Glutamatergic neuron (in vitro differentiated cells): Measurements from ENCODE around the gene EXOC3L1. TPM values are rescaled to one million over a fixed set of nuclear protein-coding genes. Genes with fewer than 3 reads are reported as not detected.

ENCODE experiments used
- DNase-seq: peaks from one replicate; pipeline ENCODE4 v3.0.0; 2022
- H3K27ac Mint-ChIP-seq: one replicate; pipeline ENCODE4 v1.8.0; 2020; ENCODE audit warnings: mild to moderate bottlenecking, mixed read lengths, inconsistent platforms; ENCODE audit not compliant: unreplicated experiment
- H3K27me3 Mint-ChIP-seq: one replicate; pipeline ENCODE4 v1.8.0; 2020; ENCODE audit warnings: mild to moderate bottlenecking, moderate library complexity, mixed read lengths, inconsistent platforms; ENCODE audit not compliant: unreplicated experiment
- H3K36me3 Mint-ChIP-seq: one replicate; pipeline ENCODE4 v1.8.0; 2020; ENCODE audit warnings: mild to moderate bottlenecking, mixed read lengths, inconsistent platforms; ENCODE audit not compliant: unreplicated experiment
- H3K4me1 Mint-ChIP-seq: one replicate; pipeline ENCODE4 v1.8.0; 2020; ENCODE audit warnings: mild to moderate bottlenecking, low read depth, mixed read lengths, inconsistent platforms; ENCODE audit not compliant: unreplicated experiment
- H3K4me3 Mint-ChIP-seq: one replicate; pipeline ENCODE4 v1.8.0; 2020; ENCODE audit warnings: mild to moderate bottlenecking, mixed read lengths, inconsistent platforms; ENCODE audit not compliant: unreplicated experiment
- H3K9me3 Mint-ChIP-seq: one replicate; pipeline ENCODE4 v1.8.0; 2020; ENCODE audit warnings: mild to moderate bottlenecking, moderate library complexity, mixed read lengths, inconsistent platforms; ENCODE audit not compliant: unreplicated experiment
- total RNA-seq: library from RNA; stranded (reverse); fragmentation: NEBNext Ultra II Directional; extraction: Animal tissue kit (Norgen Biotek cat#: 25700); gene quantifications from one replicate; pipeline ENCODE4 v1.2.1, GENCODE V29; 2021; ENCODE audit not compliant: unreplicated experiment
- TF ChIP-seq, protein P1 (sequence below): fragments of 200-600 bp; sonication (generic); IDR thresholded peaks from one replicate; pipeline ENCODE4 v1.5.0; 2021; ENCODE audit not compliant: partially characterized antibody, unreplicated experiment

The EXOC3L1 gene
- total RNA-seq, 1 donor from 2014 or later = 3.6 TPM

DNA sequence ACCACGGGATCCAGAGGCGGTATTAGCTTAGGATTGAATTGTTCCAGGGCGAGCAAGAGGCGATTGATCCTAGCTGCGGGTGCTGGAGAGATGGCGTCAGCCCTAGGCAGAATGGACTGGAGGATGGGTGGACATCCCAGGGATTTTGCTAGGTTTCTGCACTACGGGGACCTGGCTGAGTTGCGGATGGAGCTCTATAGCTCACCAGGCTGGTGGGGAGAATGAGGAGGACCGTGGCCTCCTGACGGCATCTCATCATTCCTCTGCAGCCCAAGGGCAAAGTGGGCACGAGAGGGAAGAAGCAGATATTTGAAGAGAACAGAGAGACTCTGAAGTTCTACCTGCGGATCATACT, 37.6 kb upstream of the EXOC3L1 start:
- peaks cover 3% of the 10 kb centered on the region for H3K9me3 Mint-ChIP-seq
- TF ChIP-seq, protein P1, sequence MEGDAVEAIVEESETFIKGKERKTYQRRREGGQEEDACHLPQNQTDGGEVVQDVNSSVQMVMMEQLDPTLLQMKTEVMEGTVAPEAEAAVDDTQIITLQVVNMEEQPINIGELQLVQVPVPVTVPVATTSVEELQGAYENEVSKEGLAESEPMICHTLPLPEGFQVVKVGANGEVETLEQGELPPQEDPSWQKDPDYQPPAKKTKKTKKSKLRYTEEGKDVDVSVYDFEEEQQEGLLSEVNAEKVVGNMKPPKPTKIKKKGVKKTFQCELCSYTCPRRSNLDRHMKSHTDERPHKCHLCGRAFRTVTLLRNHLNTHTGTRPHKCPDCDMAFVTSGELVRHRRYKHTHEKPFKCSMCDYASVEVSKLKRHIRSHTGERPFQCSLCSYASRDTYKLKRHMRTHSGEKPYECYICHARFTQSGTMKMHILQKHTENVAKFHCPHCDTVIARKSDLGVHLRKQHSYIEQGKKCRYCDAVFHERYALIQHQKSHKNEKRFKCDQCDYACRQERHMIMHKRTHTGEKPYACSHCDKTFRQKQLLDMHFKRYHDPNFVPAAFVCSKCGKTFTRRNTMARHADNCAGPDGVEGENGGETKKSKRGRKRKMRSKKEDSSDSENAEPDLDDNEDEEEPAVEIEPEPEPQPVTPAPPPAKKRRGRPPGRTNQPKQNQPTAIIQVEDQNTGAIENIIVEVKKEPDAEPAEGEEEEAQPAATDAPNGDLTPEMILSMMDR = no peak
- DNase-seq = no peak

DNA sequence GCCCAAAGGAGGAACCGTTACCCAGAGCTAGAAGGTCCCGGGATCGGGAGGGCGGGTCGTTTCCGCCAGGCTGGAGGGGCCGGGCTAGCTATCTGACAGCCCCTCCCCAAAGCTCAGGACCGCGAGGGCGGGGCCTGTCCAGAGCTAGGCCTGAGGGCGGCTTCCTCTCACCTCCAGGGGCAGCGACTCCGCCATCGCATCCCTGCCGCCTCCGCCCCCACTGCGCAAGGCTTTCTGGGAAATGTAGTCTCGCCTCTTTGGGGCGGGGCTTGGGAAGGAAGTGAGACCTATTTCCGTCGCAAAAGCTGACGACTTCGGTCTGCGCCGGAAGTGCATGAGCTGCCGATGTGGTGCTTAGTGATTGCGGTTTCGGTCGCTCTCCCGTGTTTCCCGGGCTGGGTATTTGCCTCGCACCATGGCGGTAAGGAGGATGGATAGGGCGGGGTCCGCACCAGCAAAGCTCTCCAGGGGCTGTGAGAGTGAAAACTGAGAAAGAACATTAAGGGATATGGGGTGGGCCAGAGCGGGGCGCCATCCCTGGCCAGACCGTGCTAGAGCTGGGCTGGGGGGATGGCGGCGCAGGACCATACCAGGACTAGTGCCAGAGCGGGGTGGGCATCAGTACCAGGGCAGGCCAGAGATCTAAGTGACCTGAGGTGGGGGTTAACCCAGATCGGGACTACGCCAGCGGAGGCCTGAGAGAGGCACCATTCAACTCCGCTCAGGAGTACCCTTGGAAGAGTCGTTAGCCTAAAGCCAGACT, 37.0 kb upstream of the EXOC3L1 start, which contains the start of gene TMEM208:
TSS of gene TMEM208 (plus strand) at position 327 of the 763 bp plus-strand sequence. CDS start at position 416, 89 bp downstream.
- TF ChIP-seq, protein P1 = no peak
- H3K36me3 Mint-ChIP-seq = no peaks in the 10 kb centered on the region

More for the DNA sequence above, 37.6 kb upstream of the EXOC3L1 start:
- Mint-ChIP-seq H3K27me3 (peaks cover 14% of the 10 kb centered on the region), H3K4me3 (peak overlapping the region; percentile 99), H3K27ac (peak overlapping the region; percentile 91), H3K36me3 (no peaks in the 10 kb centered on the region), H3K4me1 (peaks cover 14% of the 10 kb centered on the region)

DNA sequence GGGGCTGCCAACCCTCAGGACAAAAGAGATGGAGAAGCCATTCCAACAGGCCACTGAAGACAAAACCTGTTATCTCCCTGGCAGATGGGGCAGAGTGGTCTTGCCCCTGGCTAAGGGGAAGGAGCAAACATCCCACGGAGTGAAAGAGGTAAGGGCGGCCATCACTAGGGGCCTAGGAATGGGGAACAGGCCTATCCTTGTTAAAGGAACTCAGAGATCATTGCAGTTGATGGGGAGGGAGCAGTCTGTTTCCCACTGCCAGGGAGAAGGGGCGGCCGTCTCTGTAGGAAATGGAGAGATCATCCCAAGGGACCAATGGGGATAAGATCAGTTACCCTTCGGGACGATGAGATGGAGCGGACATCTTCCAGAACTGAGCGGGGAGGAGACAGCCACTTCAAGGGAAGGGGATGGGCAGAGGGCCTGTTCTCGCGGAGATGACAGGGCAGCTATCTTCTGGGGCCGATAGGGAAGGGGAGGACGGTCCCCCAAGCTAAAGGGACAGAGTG, 36.4 kb upstream of the EXOC3L1 start:
- Mint-ChIP-seq H3K27me3 (peaks cover 15% of the 10 kb centered on the region), H3K4me1 (peaks cover 14% of the 10 kb centered on the region), H3K36me3 (no peaks in the 10 kb centered on the region), H3K9me3 (peaks cover 3% of the 10 kb centered on the region), H3K4me3 (peak overlapping the region; percentile 99), H3K27ac (peak overlapping the region; percentile 93)
- DNase-seq = no peak
- TF ChIP-seq, protein P1 = no peak

More for the DNA sequence above, 37.0 kb upstream of the EXOC3L1 start, which contains the start of gene TMEM208:
- H3K27ac Mint-ChIP-seq = peak within 1 kb of the TSS; percentile 93
- DNase-seq = peak; percentile 100
- peak within 1 kb of the TSS; percentile 99 for H3K4me3 Mint-ChIP-seq
- peaks cover 14% of the 10 kb centered on the region for H3K4me1 Mint-ChIP-seq
- H3K27me3 Mint-ChIP-seq = peaks cover 15% of the 10 kb centered on the region
- peaks cover 3% of the 10 kb centered on the region for H3K9me3 Mint-ChIP-seq

DNA sequence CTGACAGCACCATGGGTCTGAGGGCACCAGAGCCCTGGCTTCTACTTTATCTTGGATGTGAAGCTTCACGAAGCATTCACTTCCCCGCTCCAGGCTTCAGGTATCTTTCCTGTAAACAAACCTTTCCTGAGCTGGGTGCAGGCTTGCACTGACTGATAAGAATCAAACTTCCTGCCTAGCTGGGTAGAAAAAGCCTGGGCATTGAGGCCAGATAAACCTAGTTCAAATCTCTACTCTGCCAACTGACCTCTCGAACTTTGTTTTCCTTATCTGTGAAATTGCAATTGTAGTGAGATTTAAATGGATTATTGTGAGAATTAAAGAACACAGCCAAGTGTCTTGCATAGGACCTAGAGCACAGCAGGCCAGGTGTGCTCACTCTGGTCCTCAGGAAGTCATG, 34.1 kb upstream of the EXOC3L1 start:
- H3K4me1 Mint-ChIP-seq = peaks cover 14% of the 10 kb centered on the region
- H3K27me3 Mint-ChIP-seq = peaks cover 12% of the 10 kb centered on the region
- TF ChIP-seq, protein P1 = no peak
- H3K4me3 Mint-ChIP-seq = no peak overlapping the region
- no peak overlapping the region for H3K27ac Mint-ChIP-seq
- peaks cover 5% of the 10 kb centered on the region for H3K9me3 Mint-ChIP-seq
- no peak for DNase-seq
- no peaks in the 10 kb centered on the region for H3K36me3 Mint-ChIP-seq
